ENCODE data around the gene FBXO24. TPM values are rescaled to one million over a fixed set of nuclear protein-coding genes. Genes with fewer than 3 reads are reported as not detected.

Gene FBXO24
- total and polyA plus RNA-seq, 7 donors = 0.13 to 1.1 (median 0.30) TPM

DNA sequence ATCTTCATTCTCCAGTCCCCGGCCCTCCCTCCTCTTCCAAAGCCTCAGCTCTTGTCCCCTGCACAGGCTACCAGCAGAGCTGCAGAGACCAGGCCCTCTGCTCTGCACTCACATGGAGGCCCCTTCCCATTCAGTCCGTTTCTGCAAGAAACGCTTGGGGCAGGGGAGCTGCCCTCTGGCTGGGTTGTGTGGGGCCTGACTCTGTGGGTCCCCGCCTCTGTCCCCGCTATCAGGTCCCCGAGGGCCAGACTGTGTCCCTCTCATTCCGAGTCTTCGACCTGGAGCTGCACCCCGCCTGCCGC is 17.5 kb downstream of the FBXO24 start:
- H3K27me3 ChIP-seq (ENCODE audit: insufficient read depth in 3 of 3, low read length in 2 of 3) = peaks cover 0 to 8% (median 3%) of the 10 kb centered on the region in 3 donors
- H3K36me3 ChIP-seq (ENCODE audit: insufficient read depth in 1 of 2, low read depth in 1 of 2) = no peaks in the 10 kb centered on the region
- no peaks in the 10 kb centered on the region for H3K9me3 ChIP-seq
- ATAC-seq (peak in 2 of 4 donors; percentile 2 to 15), DNase-seq (no peak)
- TF ChIP-seq, protein P1, sequence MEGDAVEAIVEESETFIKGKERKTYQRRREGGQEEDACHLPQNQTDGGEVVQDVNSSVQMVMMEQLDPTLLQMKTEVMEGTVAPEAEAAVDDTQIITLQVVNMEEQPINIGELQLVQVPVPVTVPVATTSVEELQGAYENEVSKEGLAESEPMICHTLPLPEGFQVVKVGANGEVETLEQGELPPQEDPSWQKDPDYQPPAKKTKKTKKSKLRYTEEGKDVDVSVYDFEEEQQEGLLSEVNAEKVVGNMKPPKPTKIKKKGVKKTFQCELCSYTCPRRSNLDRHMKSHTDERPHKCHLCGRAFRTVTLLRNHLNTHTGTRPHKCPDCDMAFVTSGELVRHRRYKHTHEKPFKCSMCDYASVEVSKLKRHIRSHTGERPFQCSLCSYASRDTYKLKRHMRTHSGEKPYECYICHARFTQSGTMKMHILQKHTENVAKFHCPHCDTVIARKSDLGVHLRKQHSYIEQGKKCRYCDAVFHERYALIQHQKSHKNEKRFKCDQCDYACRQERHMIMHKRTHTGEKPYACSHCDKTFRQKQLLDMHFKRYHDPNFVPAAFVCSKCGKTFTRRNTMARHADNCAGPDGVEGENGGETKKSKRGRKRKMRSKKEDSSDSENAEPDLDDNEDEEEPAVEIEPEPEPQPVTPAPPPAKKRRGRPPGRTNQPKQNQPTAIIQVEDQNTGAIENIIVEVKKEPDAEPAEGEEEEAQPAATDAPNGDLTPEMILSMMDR (IDR thresholded peaks at IDR 0.05) = no peak
- peaks cover 5% of the 10 kb centered on the region for H3K4me1 ChIP-seq
- WGBS, 3 donors = 13 to 15% (median 14%) methylated on average over 10 of the region's 10 CpGs
- H3K4me3 ChIP-seq = peak overlapping the region; percentile 80
- H3K27ac ChIP-seq = no peak overlapping the region
- intact Hi-C loops (cut with DNase I) = loop anchor here in 1 of 2 donors (2.0 kb wide), 1 partner anchor 17 kb away; the partner anchor contains the start of genes FBXO24 and LRCH4

DNA sequence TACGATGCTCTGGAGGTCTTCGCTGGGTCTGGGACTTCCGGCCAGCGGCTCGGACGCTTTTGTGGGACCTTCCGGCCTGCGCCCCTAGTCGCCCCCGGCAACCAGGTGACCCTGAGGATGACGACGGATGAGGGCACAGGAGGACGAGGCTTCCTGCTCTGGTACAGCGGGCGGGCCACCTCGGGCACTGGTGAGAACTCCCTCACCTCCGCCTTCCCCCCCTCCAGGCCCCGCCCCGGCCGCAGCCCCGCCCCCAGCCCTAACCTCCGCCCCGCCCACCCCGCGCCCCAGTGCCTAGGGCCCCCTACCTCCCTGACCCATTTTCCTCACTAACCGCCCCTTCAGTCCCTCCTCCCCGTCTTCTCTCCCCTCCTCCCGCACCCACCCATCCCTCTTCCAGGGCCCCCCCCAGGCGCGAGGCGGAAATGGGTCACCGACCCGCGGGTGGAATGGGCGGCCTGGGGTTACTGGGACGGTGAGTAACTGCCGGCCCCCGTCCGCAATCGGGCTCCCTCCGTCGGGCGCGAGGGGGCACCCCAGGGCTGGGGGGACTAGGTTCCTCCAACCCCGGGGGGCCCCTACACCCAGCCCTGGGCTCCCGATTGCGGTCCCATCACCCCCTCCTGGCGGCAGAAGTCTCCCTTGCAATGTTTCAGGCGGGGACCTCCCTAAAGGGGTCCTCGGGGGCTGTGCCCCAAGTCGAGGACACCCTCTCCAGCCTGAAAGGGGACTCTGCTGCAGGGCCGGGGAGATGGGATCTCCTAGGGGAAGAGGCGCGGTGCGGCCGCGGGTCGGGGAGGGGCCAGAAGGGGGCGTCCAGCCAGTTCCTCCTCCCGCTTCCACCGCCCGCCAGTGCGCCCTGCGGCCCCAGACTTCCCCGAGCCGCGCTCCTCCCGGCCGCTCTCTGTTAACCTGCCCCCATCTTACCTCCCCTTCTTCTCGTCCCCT is 18.2 kb downstream of the FBXO24 start:
- no peaks in the 10 kb centered on the region for H3K36me3 ChIP-seq (ENCODE audit: insufficient read depth in 1 of 2, low read depth in 1 of 2)
- TF ChIP-seq, protein P1 (IDR thresholded peaks at IDR 0.05) = peak; percentile 18

DNA sequence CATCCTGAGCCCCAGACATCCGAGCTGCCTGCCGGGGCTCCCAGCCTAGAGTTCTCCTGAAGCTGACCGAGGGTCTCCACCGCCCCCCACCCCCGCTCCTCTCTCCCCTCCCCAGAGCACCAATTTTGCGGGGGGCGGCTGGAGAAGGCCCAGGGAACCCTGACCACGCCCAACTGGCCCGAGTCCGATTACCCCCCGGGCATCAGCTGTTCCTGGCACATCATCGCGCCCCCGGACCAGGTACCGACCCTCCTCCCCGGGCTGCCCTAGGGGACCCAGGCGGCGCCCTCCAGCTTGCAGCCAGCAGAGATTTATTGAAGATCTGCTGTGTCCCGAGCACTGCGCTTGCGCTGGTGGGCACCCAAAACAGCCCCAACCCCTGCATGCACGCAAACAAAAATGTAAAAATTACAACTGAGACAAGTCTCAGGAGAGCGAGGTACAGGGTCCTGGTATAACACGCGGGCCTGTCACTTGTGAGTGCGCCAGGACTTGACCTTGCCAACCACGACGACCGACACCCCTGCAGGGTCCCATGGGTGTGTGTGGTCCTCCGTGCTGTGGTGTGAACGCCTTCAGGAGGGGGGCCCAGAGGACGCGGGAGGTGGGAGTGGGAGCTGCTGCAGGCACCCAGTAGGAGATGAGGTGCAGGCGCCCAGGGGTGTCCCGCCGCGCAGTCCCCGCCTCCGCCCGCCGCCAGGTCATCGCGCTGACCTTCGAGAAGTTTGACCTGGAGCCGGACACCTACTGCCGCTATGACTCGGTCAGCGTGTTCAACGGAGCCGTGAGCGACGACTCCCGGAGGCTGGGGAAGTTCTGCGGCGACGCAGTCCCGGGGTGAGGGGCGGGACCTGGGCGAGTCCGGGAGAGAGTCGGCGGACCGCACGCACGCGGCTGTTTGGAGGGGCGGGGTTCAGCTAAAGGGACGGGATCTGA is 19.1 kb downstream of the FBXO24 start:
- TF ChIP-seq, protein P1 (IDR thresholded peaks at IDR 0.05) = no peak
- Histone ChIP-seq H3K27ac (no peak overlapping the region), H3K4me3 (peak overlapping the region; percentile 80), H3K4me1 (peaks cover 5% of the 10 kb centered on the region), H3K9me3 (no peaks in the 10 kb centered on the region), H3K27me3 (ENCODE audit: insufficient read depth in 3 of 3, low read length in 2 of 3) (peaks cover 0 to 8% (median 3%) of the 10 kb centered on the region in 3 donors), H3K36me3 (ENCODE audit: insufficient read depth in 1 of 2, low read depth in 1 of 2) (no peaks in the 10 kb centered on the region)
- DNase-seq (peak; percentile 35 to 63), ATAC-seq (peak in 3 of 4 donors; percentile 18 to 35 (median 23))
- WGBS, 3 donors = 13 to 15% (median 15%) methylated on average over 54 to 68 of the region's 68 CpGs
- intact Hi-C loops (cut with DNase I) = loop anchor here (2.0 to 5.0 kb wide), 2 partner anchors 18 to 87 kb away; partner anchors contain the start of genes FBXO24 (in 1 of the 2), GIGYF1 (in 1 of the 2) and LRCH4 (in 1 of the 2)

More for the DNA sequence above, 18.2 kb downstream of the FBXO24 start:
- H3K27me3 ChIP-seq (ENCODE audit: insufficient read depth in 3 of 3, low read length in 2 of 3) = peaks cover 0 to 8% (median 3%) of the 10 kb centered on the region in 3 donors
- H3K9me3 ChIP-seq = no peaks in the 10 kb centered on the region
- H3K4me3 ChIP-seq = peak overlapping the region; percentile 80
- H3K4me1 ChIP-seq = peaks cover 5% of the 10 kb centered on the region
- H3K27ac ChIP-seq = no peak overlapping the region
- 1 to 3% (median 1%) methylated on average over 49 to 70 of the region's 70 CpGs for WGBS, 3 donors
- DNase-seq (peak; percentile 77 to 86), ATAC-seq (peak; percentile 70 to 90 (median 78))
- intact Hi-C loops (cut with DNase I) = loop anchor here in 1 of 2 donors (2.0 kb wide), 1 partner anchor 18 kb away; the partner anchor contains the start of genes FBXO24 and LRCH4

DNA sequence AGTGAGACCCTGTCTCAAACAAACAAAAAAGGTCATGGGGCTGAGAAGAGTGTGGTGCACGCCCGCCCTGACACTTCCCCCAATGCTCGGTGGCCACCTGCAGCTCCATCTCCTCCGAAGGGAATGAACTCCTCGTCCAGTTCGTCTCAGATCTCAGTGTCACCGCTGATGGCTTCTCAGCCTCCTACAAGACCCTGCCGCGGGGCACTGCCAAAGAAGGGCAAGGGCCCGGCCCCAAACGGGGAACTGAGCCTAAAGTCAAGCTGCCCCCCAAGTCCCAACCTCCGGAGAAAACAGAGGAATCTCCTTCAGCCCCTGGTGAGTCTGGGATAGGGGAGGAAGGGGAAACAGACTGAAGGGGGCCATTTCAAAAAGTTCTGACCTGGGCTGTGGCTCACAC is 20.2 kb downstream of the FBXO24 start:
- WGBS, 3 donors = 86 to 91% (median 90%) methylated on average over 12 of the region's 12 CpGs

More for the DNA sequence above, 20.2 kb downstream of the FBXO24 start:
- H3K4me3 ChIP-seq = no peak overlapping the region
- DNase-seq (no peak), ATAC-seq (no peak)
- TF ChIP-seq, protein P1 (IDR thresholded peaks at IDR 0.05) = no peak
- H3K27me3 ChIP-seq (ENCODE audit: insufficient read depth in 3 of 3, low read length in 2 of 3) = peaks cover 0 to 3% (median 0%) of the 10 kb centered on the region in 3 donors
- no peak overlapping the region for H3K27ac ChIP-seq
- intact Hi-C loops (cut with DNase I) = loop anchor here in 1 of 2 donors (5.0 kb wide), 1 partner anchor 86 kb away; the partner anchor contains the start of gene GIGYF1
- no peaks in the 10 kb centered on the region for H3K9me3 ChIP-seq
- H3K36me3 ChIP-seq (ENCODE audit: insufficient read depth in 1 of 2, low read depth in 1 of 2) = no peaks in the 10 kb centered on the region
- peaks cover 5% of the 10 kb centered on the region for H3K4me1 ChIP-seq
